NB4 (cell line): ENCODE data around the gene TPP2.

Experiments used
- DNase-seq: peaks from one replicate; pipeline ENCODE4 v3.0.0; 2010; ENCODE audit warnings: low read depth
- H3K4me3 ChIP-seq: one replicate; pipeline ENCODE4 v1.5.1; 2011; ENCODE audit warnings: mild to moderate bottlenecking, low read depth, low read length, moderate library complexity
- CTCF ChIP-seq: IDR thresholded peaks from one replicate; pipeline ENCODE4 v1.5.1; 2012; ENCODE audit warnings: low read depth, low read length
- MAX ChIP-seq: IDR thresholded peaks from 2 replicates; pipeline ENCODE4 v1.6.1; 2011; ENCODE audit warnings: low read depth, low read length
- MYC ChIP-seq: IDR thresholded peaks from 2 replicates; pipeline ENCODE4 v1.6.1; 2011; ENCODE audit warnings: low read depth, low read length
- POLR2A ChIP-seq: IDR thresholded peaks from 2 replicates; pipeline ENCODE4 v1.6.1; 2011; ENCODE audit warnings: mild to moderate bottlenecking; ENCODE audit not compliant: insufficient read length; ENCODE audit errors: extremely low read depth

The TPP2 gene

GRCh38 chr13:102677122-102677521 lies 80.3 kb downstream of the TPP2 start:
- DNase-seq: no peak
- H3K4me3 ChIP-seq: no peak overlapping the region
- no peak for TF ChIP-seq CTCF
- no peak for TF ChIP-seq MAX
- no peak for TF ChIP-seq MYC
- no peak for TF ChIP-seq POLR2A

- TF ChIP-seq MAX (no peak), MYC (no peak), CTCF (no peak), POLR2A (no peak)
- DNase-seq: no peak
- no peak overlapping the region for H3K4me3 ChIP-seq
Measured at GRCh38 chr13:102678339-102679107, 81.7 kb downstream of the TPP2 start.

- H3K4me3 ChIP-seq: no peak overlapping the region
- DNase-seq: no peak
- TF ChIP-seq MAX (no peak), CTCF (no peak)
Measured at GRCh38 chr13:102679449-102680132, 82.8 kb downstream of the TPP2 start.

GRCh38 chr13:102680133-102680717 lies 83.4 kb downstream of the TPP2 start:
- DNase-seq: no peak
- TF ChIP-seq MYC (no peak; the same call in 1 of the 2 replicates), MAX (no peak), CTCF (no peak), POLR2A (no peak)
- H3K4me3 ChIP-seq: no peak overlapping the region

- H3K4me3 ChIP-seq: no peak overlapping the region
- TF ChIP-seq POLR2A (no peak), CTCF (no peak)
- DNase-seq: peak; percentile 57
Measured at GRCh38 chr13:102680842-102681740, 84.3 kb downstream of the TPP2 start.
